RWPE2 (cell line): ENCODE results near the gene GRSF1.
"Not testable (repeated sequence)": the region's sequence is repeated elsewhere in the genome, so short reads cannot be mapped to it uniquely, and the experiment has no call there.

Experiments used
- ATAC-seq: fragments of 200-7000 bp; cut with Tn5 transposase; 3 replicates; pipeline ENCODE4 v1.9.1; 2021; ENCODE audit warnings: low read depth
- DNase-seq: peaks from one replicate; pipeline ENCODE4 v3.0.0-alpha.2; 2020; ENCODE audit warnings: low spot score
- H3K27ac ChIP-seq: fragments of 450-650 bp; 2 replicates; pipeline ENCODE4 v1.5.1; 2017; ENCODE audit warnings: mild to moderate bottlenecking; ENCODE audit not compliant: poor library complexity, severe bottlenecking
- H3K27me3 ChIP-seq: fragments of 250-450 bp; sonication (Bioruptor Pico); 2 replicates; pipeline ENCODE4 v1.5.1; 2021; ENCODE audit warnings: mild to moderate bottlenecking, moderate library complexity; ENCODE audit not compliant: insufficient read depth, poor library complexity, severe bottlenecking
- H3K36me3 ChIP-seq: fragments of 250-450 bp; sonication (Bioruptor Pico); 2 replicates; pipeline ENCODE4 v1.5.1; 2020; ENCODE audit warnings: low read depth, mild to moderate bottlenecking, moderate library complexity
- H3K4me1 ChIP-seq: fragments of 250-450 bp; sonication (Bioruptor Pico); 2 replicates; pipeline ENCODE4 v1.5.1; 2021; ENCODE audit warnings: mild to moderate bottlenecking, moderate library complexity; ENCODE audit not compliant: insufficient read depth, poor library complexity, severe bottlenecking
- H3K4me3 ChIP-seq: fragments of 250-450 bp; sonication (Bioruptor Pico); 2 replicates; pipeline ENCODE4 v1.5.1; 2021; ENCODE audit warnings: mild to moderate bottlenecking, moderate library complexity; ENCODE audit not compliant: severe bottlenecking
- H3K9me3 ChIP-seq: fragments of 250-450 bp; sonication (Bioruptor Pico); 2 replicates; pipeline ENCODE4 v1.5.1; 2021; ENCODE audit warnings: mild to moderate bottlenecking, moderate library complexity; ENCODE audit not compliant: severe bottlenecking
- CTCF ChIP-seq: fragments of 450-650 bp; IDR thresholded peaks from one replicate; pipeline ENCODE4 v1.5.1; 2017; ENCODE audit warnings: mild to moderate bottlenecking, moderate library complexity; ENCODE audit not compliant: poor library complexity, severe bottlenecking

The GRSF1 gene

GRCh38 chr4:70841211-70841610 is 1.5 kb upstream of the GRSF1 start:
- DNase-seq (no peak), ATAC-seq (no peak)
- peaks cover 9% of the 10 kb centered on the region; the same call in 1 of the 2 replicates for H3K36me3 ChIP-seq
- no peaks in the 10 kb centered on the region for H3K4me1 ChIP-seq
- no peak overlapping the region for H3K4me3 ChIP-seq
- no peaks in the 10 kb centered on the region for H3K9me3 ChIP-seq
- H3K27ac ChIP-seq = no peak overlapping the region
- no peaks in the 10 kb centered on the region for H3K27me3 ChIP-seq
- TF ChIP-seq CTCF = no peak

- H3K9me3 ChIP-seq, H3K4me1 ChIP-seq, H3K27me3 ChIP-seq, DNase-seq, H3K4me3 ChIP-seq, ATAC-seq, H3K27ac ChIP-seq: not testable (repeated sequence)
- H3K36me3 ChIP-seq = peaks cover 14% of the 10 kb centered on the region
Observed at GRCh38 chr4:70840631-70841030, 941 bp upstream of the GRSF1 start.

- ATAC-seq, H3K4me1 ChIP-seq, H3K9me3 ChIP-seq, H3K27ac ChIP-seq, H3K27me3 ChIP-seq, H3K4me3 ChIP-seq: not testable (repeated sequence)
- H3K36me3 ChIP-seq = peaks cover 17% of the 10 kb centered on the region
- peak; percentile 40 for DNase-seq
Observed at GRCh38 chr4:70840137-70840536, 447 bp upstream of the GRSF1 start.

GRCh38 chr4:70838666-70839588 is 763 bp downstream of the GRSF1 start:
- no peaks in the 10 kb centered on the region for H3K27me3 ChIP-seq
- no peak for TF ChIP-seq CTCF
- DNase-seq (peak; percentile 55), ATAC-seq (peak; percentile 58)
- H3K4me3 ChIP-seq = peak overlapping the region; percentile 90
- H3K36me3 ChIP-seq = peaks cover 29% of the 10 kb centered on the region
- H3K27ac ChIP-seq = peak overlapping the region; percentile 81
- no peaks in the 10 kb centered on the region for H3K4me1 ChIP-seq
- H3K9me3 ChIP-seq = no peaks in the 10 kb centered on the region

- H3K9me3 ChIP-seq = no peaks in the 10 kb centered on the region
- peaks cover 37% of the 10 kb centered on the region for H3K36me3 ChIP-seq
- H3K4me3 ChIP-seq = peak overlapping the region; percentile 90
- TF ChIP-seq CTCF = no peak
- H3K4me1 ChIP-seq = no peaks in the 10 kb centered on the region
- no peaks in the 10 kb centered on the region for H3K27me3 ChIP-seq
- DNase-seq (no peak), ATAC-seq (no peak)
- H3K27ac ChIP-seq = peak overlapping the region; percentile 81
Observed at GRCh38 chr4:70838204-70838603, 1.5 kb downstream of the GRSF1 start.

- H3K27me3 ChIP-seq = no peaks in the 10 kb centered on the region
- no peak overlapping the region for H3K27ac ChIP-seq
- no peaks in the 10 kb centered on the region for H3K9me3 ChIP-seq
- peaks cover 58% of the 10 kb centered on the region for H3K36me3 ChIP-seq
- no peaks in the 10 kb centered on the region for H3K4me1 ChIP-seq
- ATAC-seq (no peak), DNase-seq (no peak)
- no peak for TF ChIP-seq CTCF
- H3K4me3 ChIP-seq = no peak overlapping the region
Observed at GRCh38 chr4:70836081-70836480, 3.6 kb downstream of the GRSF1 start.
